C4-2B (cell line): ENCODE measurements around the gene LPA.

Experiments
- ZFX ChIP-seq: fragments of 450-650 bp; IDR thresholded peaks from 2 replicates; pipeline ENCODE4 v1.6.1; 2017
- TF ChIP-seq, protein P1 (sequence below): fragments of 450-650 bp; conservative IDR thresholded peaks from 2 replicates; pipeline ENCODE4 v1.5.1; 2017; ENCODE audit warnings: mild to moderate bottlenecking

GRCh38 chr6:160692369-160692959 is 28.4 kb upstream of the LPA start:
- TF ChIP-seq, protein P1, sequence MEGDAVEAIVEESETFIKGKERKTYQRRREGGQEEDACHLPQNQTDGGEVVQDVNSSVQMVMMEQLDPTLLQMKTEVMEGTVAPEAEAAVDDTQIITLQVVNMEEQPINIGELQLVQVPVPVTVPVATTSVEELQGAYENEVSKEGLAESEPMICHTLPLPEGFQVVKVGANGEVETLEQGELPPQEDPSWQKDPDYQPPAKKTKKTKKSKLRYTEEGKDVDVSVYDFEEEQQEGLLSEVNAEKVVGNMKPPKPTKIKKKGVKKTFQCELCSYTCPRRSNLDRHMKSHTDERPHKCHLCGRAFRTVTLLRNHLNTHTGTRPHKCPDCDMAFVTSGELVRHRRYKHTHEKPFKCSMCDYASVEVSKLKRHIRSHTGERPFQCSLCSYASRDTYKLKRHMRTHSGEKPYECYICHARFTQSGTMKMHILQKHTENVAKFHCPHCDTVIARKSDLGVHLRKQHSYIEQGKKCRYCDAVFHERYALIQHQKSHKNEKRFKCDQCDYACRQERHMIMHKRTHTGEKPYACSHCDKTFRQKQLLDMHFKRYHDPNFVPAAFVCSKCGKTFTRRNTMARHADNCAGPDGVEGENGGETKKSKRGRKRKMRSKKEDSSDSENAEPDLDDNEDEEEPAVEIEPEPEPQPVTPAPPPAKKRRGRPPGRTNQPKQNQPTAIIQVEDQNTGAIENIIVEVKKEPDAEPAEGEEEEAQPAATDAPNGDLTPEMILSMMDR, result peak; percentile 25
- no peak for TF ChIP-seq ZFX
